Fibroblast of lung (primary cell): ENCODE measurements around the gene CRLF1.

Source experiments
- CTCF ChIP-seq, 2 donors: IDR thresholded peaks in 1 of 2; conservative IDR thresholded peaks in 1 of 2; 1 replicate in 1 of 2; 2 replicates in 1 of 2; pipeline ENCODE4 v1.5.1; 2011 to 2012; ENCODE audit warnings: low read length in 2 of 2, control low read depth in 1 of 2, inconsistent platforms in 1 of 2, low read depth in 1 of 2, mild to moderate bottlenecking in 1 of 2
- EZH2 ChIP-seq: IDR thresholded peaks from 2 replicates; pipeline ENCODE4 v1.5.1; 2012; ENCODE audit warnings: low read length, control low read depth, mild to moderate bottlenecking; ENCODE audit errors: missing control alignments

- TF ChIP-seq CTCF (conservative IDR thresholded peaks at IDR 0.05 in 1 of 2, IDR thresholded peaks at IDR 0.05 in 1 of 2; ENCODE audit: low read depth in 1 of 2, low read length in 2 of 2) (no peak), EZH2 (no peak)
These were observed 45.1 kb upstream of the CRLF1 start for GRCh38 chr19:18651733-18652132.
